ENCODE measurements around the gene PRKCA.

The PRKCA gene

DNA sequence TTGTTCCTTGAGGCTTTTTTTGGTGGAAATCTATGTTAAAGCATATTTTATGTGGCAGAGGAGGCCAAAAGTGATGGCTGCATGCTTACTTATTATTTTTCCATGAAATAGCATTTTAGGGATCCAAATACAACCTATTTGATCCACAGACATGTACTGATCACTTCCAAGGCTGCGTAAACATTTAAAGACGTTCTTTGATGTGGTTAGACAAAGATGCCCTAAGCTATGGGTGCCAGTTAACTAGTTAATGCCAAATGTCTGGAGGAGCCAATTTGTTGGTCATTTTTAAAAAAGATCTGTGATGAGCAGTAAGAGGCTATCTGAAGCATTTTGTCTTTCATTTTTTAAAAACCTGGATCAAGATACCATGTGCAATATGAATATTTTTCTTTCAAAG lies 17.3 kb upstream of the PRKCA start:
- TF ChIP-seq, protein P1, sequence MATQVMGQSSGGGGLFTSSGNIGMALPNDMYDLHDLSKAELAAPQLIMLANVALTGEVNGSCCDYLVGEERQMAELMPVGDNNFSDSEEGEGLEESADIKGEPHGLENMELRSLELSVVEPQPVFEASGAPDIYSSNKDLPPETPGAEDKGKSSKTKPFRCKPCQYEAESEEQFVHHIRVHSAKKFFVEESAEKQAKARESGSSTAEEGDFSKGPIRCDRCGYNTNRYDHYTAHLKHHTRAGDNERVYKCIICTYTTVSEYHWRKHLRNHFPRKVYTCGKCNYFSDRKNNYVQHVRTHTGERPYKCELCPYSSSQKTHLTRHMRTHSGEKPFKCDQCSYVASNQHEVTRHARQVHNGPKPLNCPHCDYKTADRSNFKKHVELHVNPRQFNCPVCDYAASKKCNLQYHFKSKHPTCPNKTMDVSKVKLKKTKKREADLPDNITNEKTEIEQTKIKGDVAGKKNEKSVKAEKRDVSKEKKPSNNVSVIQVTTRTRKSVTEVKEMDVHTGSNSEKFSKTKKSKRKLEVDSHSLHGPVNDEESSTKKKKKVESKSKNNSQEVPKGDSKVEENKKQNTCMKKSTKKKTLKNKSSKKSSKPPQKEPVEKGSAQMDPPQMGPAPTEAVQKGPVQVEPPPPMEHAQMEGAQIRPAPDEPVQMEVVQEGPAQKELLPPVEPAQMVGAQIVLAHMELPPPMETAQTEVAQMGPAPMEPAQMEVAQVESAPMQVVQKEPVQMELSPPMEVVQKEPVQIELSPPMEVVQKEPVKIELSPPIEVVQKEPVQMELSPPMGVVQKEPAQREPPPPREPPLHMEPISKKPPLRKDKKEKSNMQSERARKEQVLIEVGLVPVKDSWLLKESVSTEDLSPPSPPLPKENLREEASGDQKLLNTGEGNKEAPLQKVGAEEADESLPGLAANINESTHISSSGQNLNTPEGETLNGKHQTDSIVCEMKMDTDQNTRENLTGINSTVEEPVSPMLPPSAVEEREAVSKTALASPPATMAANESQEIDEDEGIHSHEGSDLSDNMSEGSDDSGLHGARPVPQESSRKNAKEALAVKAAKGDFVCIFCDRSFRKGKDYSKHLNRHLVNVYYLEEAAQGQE (IDR thresholded peaks at IDR 0.05; ENCODE audit: insufficient read depth in 1 of 2, low read depth in 2 of 2, low read length in 2 of 2), result no peak
- TF ChIP-seq POLR2AphosphoS5 (IDR thresholded peaks at IDR 0.05; ENCODE audit: low read depth, low read length), result no peak
- TF ChIP-seq FOXP2 (optimal IDR thresholded peaks at IDR 0.05; ENCODE audit: borderline replicate concordance, extremely low read depth, extremely low read length, insufficient read depth), result no peak
- TF ChIP-seq TAF1 (IDR thresholded peaks at IDR 0.05; ENCODE audit: borderline replicate concordance, insufficient read depth, low read length), result no peak

DNA sequence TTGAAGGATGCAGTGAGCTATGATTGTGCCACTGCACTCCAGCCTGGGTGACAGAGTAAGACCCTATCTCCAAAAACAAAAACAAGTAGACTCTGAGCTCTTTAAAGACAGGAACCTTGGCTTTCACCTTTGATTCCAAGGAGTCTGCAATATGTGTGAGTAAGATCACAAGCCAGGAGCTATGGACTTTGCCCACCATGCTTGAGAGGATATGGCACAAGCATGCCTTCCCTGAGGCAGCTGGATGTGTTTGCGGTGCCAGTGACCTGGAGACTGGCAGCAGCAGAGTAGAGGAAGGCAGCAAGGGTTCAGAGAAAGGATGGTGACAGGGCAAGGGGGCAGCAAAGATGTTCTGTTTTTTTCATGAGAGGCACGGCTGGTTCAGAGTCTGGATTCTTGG lies 14.5 kb upstream of the PRKCA start:
- TF ChIP-seq SIN3A (IDR thresholded peaks at IDR 0.05; ENCODE audit: borderline replicate concordance, insufficient read depth, low read length), result no peak

DNA sequence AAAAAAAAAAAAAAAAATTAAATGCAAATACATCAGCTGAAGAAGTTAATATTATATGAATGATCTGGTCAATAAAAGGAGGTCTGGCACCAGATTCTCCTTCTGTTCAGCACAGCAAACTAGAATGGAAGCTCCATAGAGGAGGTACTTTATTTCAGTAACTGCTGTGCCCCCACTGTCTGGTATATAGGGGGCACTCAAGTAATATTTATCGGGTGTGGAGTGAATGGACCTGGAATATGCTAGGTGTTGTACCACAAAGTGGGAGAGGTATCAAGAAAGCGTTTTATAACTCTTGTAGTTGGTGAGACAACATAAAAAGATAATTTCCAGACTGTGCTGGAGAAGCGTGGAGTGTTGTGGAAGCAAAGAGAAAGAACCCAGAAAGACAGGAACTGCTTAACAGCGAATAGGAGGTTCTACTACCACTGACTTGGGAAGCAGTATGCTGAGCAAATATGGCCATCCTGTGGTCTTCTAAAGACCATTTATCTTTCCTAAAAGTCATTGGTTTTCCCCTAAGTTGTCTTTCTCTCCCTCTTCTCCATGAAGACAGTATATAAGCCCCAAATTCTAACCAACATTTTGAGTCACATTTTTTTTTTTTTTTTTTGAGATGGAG lies 12.2 kb upstream of the PRKCA start:
- no peak for TF ChIP-seq SIN3A (IDR thresholded peaks at IDR 0.05; ENCODE audit: borderline replicate concordance, insufficient read depth, low read length)
- TF ChIP-seq FOXP2 (optimal IDR thresholded peaks at IDR 0.05; ENCODE audit: borderline replicate concordance, extremely low read depth, extremely low read length, insufficient read depth), result no peak
- TF ChIP-seq TAF1 (IDR thresholded peaks at IDR 0.05; ENCODE audit: borderline replicate concordance, insufficient read depth, low read length), result no peak
- TF ChIP-seq, protein P1 (IDR thresholded peaks at IDR 0.05; ENCODE audit: insufficient read depth in 1 of 2, low read depth in 2 of 2, low read length in 2 of 2), result no peak
- no peak for TF ChIP-seq POLR2AphosphoS5 (IDR thresholded peaks at IDR 0.05; ENCODE audit: low read depth, low read length)

DNA sequence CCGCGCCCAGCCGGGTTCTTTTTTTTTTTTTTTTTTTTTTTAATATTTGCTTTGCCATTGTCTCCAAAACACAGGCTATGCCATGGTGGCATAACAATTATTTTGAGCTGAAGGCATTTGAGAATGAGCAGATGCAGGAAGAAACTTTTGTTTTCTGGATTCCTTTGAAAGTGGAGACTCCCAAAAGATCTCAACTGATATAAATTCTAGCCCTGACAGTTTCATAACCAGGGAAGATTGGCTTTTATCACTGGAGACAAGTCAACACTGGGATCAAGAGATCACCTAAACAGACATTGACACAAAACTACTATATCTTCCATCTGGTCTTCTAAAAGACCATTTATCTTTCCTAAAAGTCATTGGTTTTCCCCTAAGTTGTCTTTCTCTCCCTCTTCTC lies 10.1 kb upstream of the PRKCA start:
- no peak for TF ChIP-seq FOXP2 (optimal IDR thresholded peaks at IDR 0.05; ENCODE audit: borderline replicate concordance, extremely low read depth, extremely low read length, insufficient read depth)

DNA sequence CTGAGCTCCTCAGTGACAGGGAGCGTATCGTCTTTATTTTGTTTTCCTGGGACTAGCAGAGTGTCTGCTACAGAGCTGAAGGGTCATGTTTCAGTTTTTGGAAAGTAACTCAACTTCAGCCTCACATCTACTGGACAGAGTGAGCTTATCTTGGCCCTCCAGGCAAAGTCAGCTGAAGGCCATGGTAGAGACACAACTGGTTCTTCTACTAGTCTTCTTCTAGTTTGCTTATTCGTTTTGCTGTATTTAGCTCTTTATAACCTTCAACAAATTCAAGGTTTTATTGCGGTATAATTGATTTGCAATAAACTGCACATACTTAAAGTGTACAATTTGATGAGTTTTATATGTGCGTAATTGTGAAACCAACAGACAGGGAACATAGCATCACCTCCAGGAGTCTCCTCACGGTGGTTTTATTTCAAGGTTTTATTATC lies 6.1 kb upstream of the PRKCA start:
- no peak for TF ChIP-seq FOXP2 (optimal IDR thresholded peaks at IDR 0.05; ENCODE audit: borderline replicate concordance, extremely low read depth, extremely low read length, insufficient read depth)
- TF ChIP-seq, protein P1 (IDR thresholded peaks at IDR 0.05; ENCODE audit: insufficient read depth in 1 of 2, low read depth in 2 of 2, low read length in 2 of 2), result no peak
- no peak for TF ChIP-seq POLR2AphosphoS5 (IDR thresholded peaks at IDR 0.05; ENCODE audit: low read depth, low read length)
- TF ChIP-seq TAF1 (IDR thresholded peaks at IDR 0.05; ENCODE audit: borderline replicate concordance, insufficient read depth, low read length), result no peak
- no peak for TF ChIP-seq SIN3A (IDR thresholded peaks at IDR 0.05; ENCODE audit: borderline replicate concordance, insufficient read depth, low read length)

DNA sequence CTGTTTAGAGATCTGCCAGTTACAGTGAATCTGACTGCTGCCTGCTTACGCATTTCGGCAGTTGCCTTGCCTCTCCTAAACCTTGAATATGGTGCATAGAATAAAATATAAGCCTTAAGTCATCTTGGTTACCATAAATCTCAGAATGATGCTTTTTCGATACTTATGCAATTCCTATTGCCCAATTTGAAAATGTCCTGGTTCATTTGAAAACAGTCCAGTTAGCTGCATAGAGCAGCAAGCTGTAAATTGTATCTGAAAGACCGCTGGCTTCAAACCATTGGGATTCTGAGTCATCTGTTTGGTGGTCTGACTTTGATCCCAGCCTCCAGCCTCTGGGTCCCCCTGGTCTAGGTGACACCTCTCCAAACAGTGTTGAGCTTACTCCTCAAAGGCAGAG lies 2.7 kb upstream of the PRKCA start:
- TF ChIP-seq TAF1 (IDR thresholded peaks at IDR 0.05; ENCODE audit: borderline replicate concordance, insufficient read depth, low read length) (no peak), POLR2AphosphoS5 (IDR thresholded peaks at IDR 0.05; ENCODE audit: low read depth, low read length) (no peak), FOXP2 (optimal IDR thresholded peaks at IDR 0.05; ENCODE audit: borderline replicate concordance, extremely low read depth, extremely low read length, insufficient read depth) (no peak), SIN3A (IDR thresholded peaks at IDR 0.05; ENCODE audit: borderline replicate concordance, insufficient read depth, low read length) (no peak)
- TF ChIP-seq, protein P1 (IDR thresholded peaks at IDR 0.05; ENCODE audit: insufficient read depth in 1 of 2, low read depth in 2 of 2, low read length in 2 of 2), result no peak
